COR-L47 (cell line): ENCODE results near the gene HPCAL1.

Source experiments
- DNase-seq: peaks from one replicate; lab custom pipeline; 2025; lab: John Stamatoyannopoulos, UW

Gene HPCAL1

DNA sequence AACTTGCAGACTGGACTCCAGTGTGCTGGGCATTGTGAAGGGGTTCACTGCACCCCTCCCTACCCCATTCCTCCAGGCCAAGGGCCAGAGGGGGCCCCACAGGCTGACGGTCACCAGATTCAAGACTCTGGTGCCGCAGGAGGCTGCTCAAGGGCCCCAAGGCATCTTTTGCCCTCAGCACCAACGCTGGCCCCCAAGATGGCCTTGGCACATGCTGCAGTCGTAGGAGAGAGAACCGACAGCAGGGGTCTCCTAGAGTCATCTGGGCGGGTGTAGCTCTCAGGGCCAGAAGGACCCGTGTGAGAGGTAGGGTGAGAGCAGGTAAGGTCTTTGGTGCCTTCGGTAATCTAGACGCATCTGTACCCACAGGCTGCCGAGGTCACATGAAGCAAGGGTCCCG lies 164.1 kb downstream of the HPCAL1 start:
- DNase-seq: no peak

DNA sequence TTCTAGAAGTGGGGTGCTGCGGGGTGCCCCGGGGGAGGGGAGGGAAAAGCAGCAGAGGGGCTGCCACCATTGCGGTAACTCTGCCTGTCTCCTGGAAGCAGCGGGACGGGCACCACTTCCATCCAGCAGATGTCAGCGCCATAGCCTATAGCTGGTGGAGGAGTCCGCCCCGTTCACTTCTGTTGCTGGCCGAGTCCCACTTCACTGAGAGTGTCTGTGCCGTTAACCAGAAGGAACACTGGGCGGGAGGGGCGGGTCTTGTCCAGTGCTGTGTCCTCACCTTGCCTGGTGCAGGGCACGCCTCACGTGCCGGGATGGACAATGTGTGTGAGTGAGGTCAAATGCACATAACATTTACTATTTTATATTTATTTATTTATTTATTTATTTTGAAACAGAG lies 164.7 kb downstream of the HPCAL1 start:
- no peak for DNase-seq

GRCh38 chr2:10469301-10469700 lies 166.6 kb downstream of the HPCAL1 start:
- no peak for DNase-seq

DNA sequence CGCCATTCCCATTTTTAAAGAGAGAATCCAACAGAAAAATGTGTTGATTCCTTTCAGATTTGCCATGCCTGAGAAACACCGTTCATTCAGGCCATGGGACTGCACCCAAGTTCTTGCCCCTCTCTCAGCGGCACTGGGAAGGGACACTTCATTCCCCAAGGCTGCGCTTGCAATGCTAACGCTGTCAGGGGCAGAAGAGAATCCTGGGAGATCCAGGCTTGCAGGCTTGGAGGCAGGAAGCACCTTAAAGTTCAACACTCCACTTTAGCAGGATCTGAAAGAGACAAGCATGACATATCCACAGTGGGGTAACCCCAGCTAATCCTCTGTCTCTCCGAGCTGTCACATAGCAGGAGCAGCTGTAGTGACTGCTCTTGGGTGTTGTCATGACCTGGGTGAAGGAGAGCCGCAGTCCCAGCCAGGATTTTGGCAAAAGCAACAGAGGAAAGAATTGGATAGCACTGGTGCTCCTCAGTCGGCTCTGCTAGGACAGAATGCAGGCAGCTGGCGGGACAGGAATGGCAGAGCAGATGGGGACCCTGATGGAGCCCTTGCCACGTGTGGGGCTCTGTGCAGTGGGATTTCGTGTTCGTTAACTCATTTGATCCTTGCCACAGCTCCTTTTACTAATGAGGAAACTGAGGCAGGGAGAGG lies 167.4 kb downstream of the HPCAL1 start:
- DNase-seq: no peak

GRCh38 chr2:10471046-10471571 lies 168.4 kb downstream of the HPCAL1 start:
- DNase-seq: no peak

- DNase-seq: no peak
These were observed 169.3 kb downstream of the HPCAL1 start for GRCh38 chr2:10471955-10472354.

DNA sequence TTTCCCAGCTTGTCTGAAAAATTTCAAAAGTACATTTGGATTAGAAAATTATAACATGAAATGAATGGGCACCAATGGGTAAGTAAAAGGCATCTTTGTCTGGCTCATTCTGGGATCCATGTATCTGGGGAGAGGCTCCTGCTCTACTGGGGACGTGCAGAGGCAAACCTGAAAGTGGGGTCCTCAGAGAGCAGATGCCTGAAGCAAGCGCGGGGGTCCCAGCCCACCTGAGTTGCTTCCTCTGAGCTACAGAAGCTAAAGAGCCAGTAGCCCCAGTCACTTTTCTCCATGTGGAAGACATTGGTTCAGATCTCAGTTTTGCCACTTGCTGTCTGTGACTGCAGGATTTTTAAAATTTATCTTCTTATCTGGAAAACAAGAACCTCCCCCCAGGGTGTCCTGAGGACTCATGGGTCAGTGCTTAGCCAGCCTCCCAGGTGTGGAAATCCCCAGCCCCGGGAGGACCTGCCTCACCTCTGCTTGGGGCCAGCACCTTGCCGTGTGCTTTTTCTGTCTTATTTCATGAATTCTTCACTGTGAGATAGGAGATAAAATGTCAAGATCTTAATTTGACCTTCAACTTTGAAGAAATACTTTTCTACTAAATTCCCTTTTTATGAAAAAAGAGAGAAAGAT lies 170.5 kb downstream of the HPCAL1 start:
- DNase-seq: no peak

GRCh38 chr2:10475221-10475722 lies 172.6 kb downstream of the HPCAL1 start:
- no peak for DNase-seq

DNA sequence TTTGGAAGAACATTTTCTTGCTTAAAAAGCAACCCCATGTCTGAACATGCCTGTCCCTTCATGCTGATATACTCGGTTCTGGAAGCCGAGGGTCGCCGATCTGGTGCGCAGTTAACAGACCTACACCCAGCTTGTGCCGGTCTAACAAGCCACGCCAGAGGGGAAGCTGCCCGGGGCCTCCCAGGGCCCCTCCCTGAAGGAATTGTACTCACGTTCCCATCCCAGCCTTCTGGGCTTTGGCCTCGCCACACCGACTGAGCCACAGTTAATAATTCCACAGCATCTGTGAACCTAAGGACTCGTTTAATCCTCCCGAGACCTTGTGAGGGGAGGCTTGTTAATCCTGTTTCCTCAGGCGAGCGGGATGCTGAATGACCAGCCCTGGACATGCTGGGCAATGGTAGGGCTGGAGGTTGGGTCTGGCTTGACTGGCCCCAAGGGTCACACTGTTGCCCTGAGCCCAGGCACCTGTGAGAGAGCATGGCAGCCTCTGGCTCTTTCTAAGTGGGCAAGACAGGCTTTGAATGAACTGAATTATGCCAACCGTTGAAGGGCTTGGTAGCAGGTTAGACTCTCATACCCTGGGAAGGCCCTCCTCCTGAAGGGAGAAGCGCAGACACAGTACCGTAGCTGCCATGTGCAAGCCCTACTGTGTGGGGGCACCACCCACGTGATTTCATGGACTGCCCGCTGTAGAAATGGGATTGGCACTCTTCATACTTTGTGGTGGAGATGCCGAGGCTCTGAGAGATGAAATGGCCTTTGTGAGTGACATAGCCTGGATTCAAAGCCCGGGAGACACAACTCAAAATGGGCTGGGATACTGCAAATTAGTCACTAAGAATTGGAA lies 173.3 kb downstream of the HPCAL1 start:
- DNase-seq: no peak

- DNase-seq: no peak
These were observed 174.2 kb downstream of the HPCAL1 start for GRCh38 chr2:10476723-10477442.
